ENCODE measurements around the gene TANGO2. TPM values are rescaled to one million over a fixed set of nuclear protein-coding genes. Genes with fewer than 3 reads are reported as not detected.

The TANGO2 gene
- total and polyA plus RNA-seq, 9 of the 15 experiments (the other 6 are each of a cell fraction or from before 2014, with no cell fraction given) = 15.5 to 94.9 (median 70.1) TPM

DNA sequence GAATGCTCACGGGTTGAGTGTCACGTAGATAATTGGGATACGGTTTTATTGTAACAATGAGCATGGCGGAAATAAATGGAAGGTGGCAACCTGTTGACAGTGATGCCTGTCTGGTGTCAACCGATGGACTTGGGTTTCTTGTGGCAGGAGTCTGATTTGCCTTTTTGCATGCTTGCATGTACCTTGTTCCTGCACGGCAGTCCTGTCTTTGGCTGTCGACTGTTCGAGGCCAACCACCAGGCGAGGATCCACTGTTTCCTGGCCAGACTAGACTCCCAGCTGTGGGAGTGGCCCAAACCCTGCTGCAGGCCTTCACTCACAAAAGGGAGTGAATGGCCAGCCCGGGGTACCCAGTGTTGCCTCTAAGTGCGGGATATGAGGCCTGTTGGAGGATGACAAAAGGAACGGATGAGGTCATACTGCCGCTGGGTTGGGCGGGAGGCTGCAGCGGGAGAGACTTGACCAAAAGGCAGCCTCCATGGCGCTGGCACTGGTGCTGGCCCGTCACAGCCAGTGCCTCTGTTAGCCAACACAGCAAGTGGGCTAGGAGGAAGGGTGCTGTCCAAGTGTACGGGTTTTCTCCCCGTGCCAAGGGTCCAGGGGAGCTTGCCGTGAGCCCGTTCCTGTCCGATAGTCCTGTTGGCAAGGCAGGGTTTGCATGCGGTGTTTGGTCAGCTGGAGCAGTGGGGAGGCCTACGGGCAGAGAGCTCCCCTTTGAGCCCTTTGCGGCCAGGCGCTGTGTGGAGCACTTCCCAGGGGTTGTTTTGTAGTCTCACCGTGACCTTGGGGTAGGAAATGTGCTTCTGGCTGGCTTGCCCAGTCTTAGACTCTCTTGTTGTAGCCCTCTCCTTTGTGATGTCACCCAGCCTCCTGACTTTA, 60.1 kb downstream of the TANGO2 start (continued):
- TF ChIP-seq CBX8 (IDR thresholded peaks at IDR 0.05; ENCODE audit: borderline replicate concordance, extremely low read depth, low read depth, low read length, poor library complexity, severe bottlenecking) (no peak), CCAR2 (IDR thresholded peaks at IDR 0.05; ENCODE audit: low read depth, low read length) (peak; percentile 27; the same call in 1 of the 2 replicates), SMARCC2 (IDR thresholded peaks at IDR 0.05; ENCODE audit: low read depth) (no peak), ZNF830 (CRISPR knock-in tag; IDR thresholded peaks at IDR 0.05) (0 out of 2 replicates have a peak, but pooled peaks have one; percentile 70), ZSCAN29 (IDR thresholded peaks at IDR 0.05) (no peak), TEAD1 (CRISPR knock-in tag; IDR thresholded peaks at IDR 0.05) (peak in 1 of 2 experiments; percentile 66; a peak in 2 of 4 replicates), ZNF239 (CRISPR knock-in tag; IDR thresholded peaks at IDR 0.05) (peak; percentile 13; the same call in 1 of the 2 replicates), NRF1 (conservative IDR thresholded peaks at IDR 0.05 in 1 of 2, IDR thresholded peaks at IDR 0.05 in 1 of 2) (no peak), JUN (IDR thresholded peaks at IDR 0.05; ENCODE audit: borderline replicate concordance, low read depth, low read length) (peak; percentile 95), JUN (CRISPR knock-in tag; IDR thresholded peaks at IDR 0.05; ENCODE audit: borderline replicate concordance) (no peak), NUFIP1 (IDR thresholded peaks at IDR 0.05; ENCODE audit: partially characterized antibody) (no peak)
- TF ChIP-seq, protein P1, sequence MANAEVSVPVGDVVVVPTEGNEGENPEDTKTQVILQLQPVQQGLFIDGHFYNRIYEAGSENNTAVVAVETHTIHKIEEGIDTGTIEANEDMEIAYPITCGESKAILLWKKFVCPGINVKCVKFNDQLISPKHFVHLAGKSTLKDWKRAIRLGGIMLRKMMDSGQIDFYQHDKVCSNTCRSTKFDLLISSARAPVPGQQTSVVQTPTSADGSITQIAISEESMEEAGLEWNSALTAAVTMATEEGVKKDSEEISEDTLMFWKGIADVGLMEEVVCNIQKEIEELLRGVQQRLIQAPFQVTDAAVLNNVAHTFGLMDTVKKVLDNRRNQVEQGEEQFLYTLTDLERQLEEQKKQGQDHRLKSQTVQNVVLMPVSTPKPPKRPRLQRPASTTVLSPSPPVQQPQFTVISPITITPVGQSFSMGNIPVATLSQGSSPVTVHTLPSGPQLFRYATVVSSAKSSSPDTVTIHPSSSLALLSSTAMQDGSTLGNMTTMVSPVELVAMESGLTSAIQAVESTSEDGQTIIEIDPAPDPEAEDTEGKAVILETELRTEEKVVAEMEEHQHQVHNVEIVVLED (CRISPR knock-in tag; IDR thresholded peaks at IDR 0.05) = no peak
- TF ChIP-seq, protein P2, sequence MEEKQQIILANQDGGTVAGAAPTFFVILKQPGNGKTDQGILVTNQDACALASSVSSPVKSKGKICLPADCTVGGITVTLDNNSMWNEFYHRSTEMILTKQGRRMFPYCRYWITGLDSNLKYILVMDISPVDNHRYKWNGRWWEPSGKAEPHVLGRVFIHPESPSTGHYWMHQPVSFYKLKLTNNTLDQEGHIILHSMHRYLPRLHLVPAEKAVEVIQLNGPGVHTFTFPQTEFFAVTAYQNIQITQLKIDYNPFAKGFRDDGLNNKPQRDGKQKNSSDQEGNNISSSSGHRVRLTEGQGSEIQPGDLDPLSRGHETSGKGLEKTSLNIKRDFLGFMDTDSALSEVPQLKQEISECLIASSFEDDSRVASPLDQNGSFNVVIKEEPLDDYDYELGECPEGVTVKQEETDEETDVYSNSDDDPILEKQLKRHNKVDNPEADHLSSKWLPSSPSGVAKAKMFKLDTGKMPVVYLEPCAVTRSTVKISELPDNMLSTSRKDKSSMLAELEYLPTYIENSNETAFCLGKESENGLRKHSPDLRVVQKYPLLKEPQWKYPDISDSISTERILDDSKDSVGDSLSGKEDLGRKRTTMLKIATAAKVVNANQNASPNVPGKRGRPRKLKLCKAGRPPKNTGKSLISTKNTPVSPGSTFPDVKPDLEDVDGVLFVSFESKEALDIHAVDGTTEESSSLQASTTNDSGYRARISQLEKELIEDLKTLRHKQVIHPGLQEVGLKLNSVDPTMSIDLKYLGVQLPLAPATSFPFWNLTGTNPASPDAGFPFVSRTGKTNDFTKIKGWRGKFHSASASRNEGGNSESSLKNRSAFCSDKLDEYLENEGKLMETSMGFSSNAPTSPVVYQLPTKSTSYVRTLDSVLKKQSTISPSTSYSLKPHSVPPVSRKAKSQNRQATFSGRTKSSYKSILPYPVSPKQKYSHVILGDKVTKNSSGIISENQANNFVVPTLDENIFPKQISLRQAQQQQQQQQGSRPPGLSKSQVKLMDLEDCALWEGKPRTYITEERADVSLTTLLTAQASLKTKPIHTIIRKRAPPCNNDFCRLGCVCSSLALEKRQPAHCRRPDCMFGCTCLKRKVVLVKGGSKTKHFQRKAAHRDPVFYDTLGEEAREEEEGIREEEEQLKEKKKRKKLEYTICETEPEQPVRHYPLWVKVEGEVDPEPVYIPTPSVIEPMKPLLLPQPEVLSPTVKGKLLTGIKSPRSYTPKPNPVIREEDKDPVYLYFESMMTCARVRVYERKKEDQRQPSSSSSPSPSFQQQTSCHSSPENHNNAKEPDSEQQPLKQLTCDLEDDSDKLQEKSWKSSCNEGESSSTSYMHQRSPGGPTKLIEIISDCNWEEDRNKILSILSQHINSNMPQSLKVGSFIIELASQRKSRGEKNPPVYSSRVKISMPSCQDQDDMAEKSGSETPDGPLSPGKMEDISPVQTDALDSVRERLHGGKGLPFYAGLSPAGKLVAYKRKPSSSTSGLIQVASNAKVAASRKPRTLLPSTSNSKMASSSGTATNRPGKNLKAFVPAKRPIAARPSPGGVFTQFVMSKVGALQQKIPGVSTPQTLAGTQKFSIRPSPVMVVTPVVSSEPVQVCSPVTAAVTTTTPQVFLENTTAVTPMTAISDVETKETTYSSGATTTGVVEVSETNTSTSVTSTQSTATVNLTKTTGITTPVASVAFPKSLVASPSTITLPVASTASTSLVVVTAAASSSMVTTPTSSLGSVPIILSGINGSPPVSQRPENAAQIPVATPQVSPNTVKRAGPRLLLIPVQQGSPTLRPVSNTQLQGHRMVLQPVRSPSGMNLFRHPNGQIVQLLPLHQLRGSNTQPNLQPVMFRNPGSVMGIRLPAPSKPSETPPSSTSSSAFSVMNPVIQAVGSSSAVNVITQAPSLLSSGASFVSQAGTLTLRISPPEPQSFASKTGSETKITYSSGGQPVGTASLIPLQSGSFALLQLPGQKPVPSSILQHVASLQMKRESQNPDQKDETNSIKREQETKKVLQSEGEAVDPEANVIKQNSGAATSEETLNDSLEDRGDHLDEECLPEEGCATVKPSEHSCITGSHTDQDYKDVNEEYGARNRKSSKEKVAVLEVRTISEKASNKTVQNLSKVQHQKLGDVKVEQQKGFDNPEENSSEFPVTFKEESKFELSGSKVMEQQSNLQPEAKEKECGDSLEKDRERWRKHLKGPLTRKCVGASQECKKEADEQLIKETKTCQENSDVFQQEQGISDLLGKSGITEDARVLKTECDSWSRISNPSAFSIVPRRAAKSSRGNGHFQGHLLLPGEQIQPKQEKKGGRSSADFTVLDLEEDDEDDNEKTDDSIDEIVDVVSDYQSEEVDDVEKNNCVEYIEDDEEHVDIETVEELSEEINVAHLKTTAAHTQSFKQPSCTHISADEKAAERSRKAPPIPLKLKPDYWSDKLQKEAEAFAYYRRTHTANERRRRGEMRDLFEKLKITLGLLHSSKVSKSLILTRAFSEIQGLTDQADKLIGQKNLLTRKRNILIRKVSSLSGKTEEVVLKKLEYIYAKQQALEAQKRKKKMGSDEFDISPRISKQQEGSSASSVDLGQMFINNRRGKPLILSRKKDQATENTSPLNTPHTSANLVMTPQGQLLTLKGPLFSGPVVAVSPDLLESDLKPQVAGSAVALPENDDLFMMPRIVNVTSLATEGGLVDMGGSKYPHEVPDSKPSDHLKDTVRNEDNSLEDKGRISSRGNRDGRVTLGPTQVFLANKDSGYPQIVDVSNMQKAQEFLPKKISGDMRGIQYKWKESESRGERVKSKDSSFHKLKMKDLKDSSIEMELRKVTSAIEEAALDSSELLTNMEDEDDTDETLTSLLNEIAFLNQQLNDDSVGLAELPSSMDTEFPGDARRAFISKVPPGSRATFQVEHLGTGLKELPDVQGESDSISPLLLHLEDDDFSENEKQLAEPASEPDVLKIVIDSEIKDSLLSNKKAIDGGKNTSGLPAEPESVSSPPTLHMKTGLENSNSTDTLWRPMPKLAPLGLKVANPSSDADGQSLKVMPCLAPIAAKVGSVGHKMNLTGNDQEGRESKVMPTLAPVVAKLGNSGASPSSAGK (IDR thresholded peaks at IDR 0.05) = no peak

All from K562 (cell line).